ENCODE results near the gene CCS. TPM values are rescaled to one million over a fixed set of nuclear protein-coding genes. Genes with fewer than 3 reads are reported as not detected.

The CCS gene
- polyA plus RNA-seq, 5 donors: 69.4 to 95.7 (median 82.2) TPM

Other genes with a start within 250 kb of the CCS start
- gene BRMS1, start 248.1 kb upstream of the CCS start, polyA plus RNA-seq (ENCODE audit: insufficient read depth in 1 of 5, insufficient read length in 5 of 5, low replicate concordance in 1 of 5): 10 to 100 TPM; 21.8 to 32.5 (median 25.1) TPM
- gene B4GAT1, start 245.6 kb upstream of the CCS start, polyA plus RNA-seq (ENCODE audit: insufficient read depth in 1 of 5, insufficient read length in 5 of 5, low replicate concordance in 1 of 5): 10 to 100 TPM; 28.1 to 38.5 (median 31.5) TPM
- 10 to 100 TPM in 2 of 5 donors, 1 to 10 TPM in 3; 7.1 to 12.0 (median 9.5) TPM for gene SLC29A2, start 221.4 kb upstream of the CCS start, polyA plus RNA-seq (ENCODE audit: insufficient read depth in 1 of 5, insufficient read length in 5 of 5, low replicate concordance in 1 of 5)
- under 1 TPM; 0.14 to 0.38 (median 0.17) TPM for gene NPAS4, start 172.2 kb upstream of the CCS start, polyA plus RNA-seq (ENCODE audit: insufficient read depth in 1 of 5, insufficient read length in 5 of 5, low replicate concordance in 1 of 5)
- gene MRPL11, start 154.3 kb upstream of the CCS start, polyA plus RNA-seq (ENCODE audit: insufficient read depth in 1 of 5, insufficient read length in 5 of 5, low replicate concordance in 1 of 5): 10 to 100 TPM; 63.2 to 78.7 (median 73.0) TPM
- 1 to 10 TPM; 4.1 to 6.2 (median 4.6) TPM for gene PELI3, start 126.3 kb upstream of the CCS start, polyA plus RNA-seq (ENCODE audit: insufficient read depth in 1 of 5, insufficient read length in 5 of 5, low replicate concordance in 1 of 5)
- gene DPP3, start 112.8 kb upstream of the CCS start, polyA plus RNA-seq (ENCODE audit: insufficient read depth in 1 of 5, insufficient read length in 5 of 5, low replicate concordance in 1 of 5): 10 to 100 TPM; 13.5 to 25.4 (median 15.8) TPM
- gene BBS1, start 82.5 kb upstream of the CCS start, polyA plus RNA-seq (ENCODE audit: insufficient read depth in 1 of 5, insufficient read length in 5 of 5, low replicate concordance in 1 of 5): 10 to 100 TPM; 54.5 to 80.1 (median 58.5) TPM
- 1 to 10 TPM; 3.8 to 6.9 (median 5.7) TPM for gene ZDHHC24, start 47.1 kb upstream of the CCS start, polyA plus RNA-seq (ENCODE audit: insufficient read depth in 1 of 5, insufficient read length in 5 of 5, low replicate concordance in 1 of 5)
- gene ACTN3, start 46.3 kb upstream of the CCS start, polyA plus RNA-seq (ENCODE audit: insufficient read depth in 1 of 5, insufficient read length in 5 of 5, low replicate concordance in 1 of 5): 1 to 10 TPM in 1 of 5 donors, under 1 TPM in 1, not detected in 3; 0.24 to 3.8 TPM
- 10 to 100 TPM; 33.9 to 54.7 (median 51.8) TPM for gene CTSF, start 24.6 kb upstream of the CCS start, polyA plus RNA-seq (ENCODE audit: insufficient read depth in 1 of 5, insufficient read length in 5 of 5, low replicate concordance in 1 of 5)
- under 1 TPM; 0.10 to 0.18 (median 0.15) TPM for gene CCDC87, start 122 bp upstream of the CCS start, polyA plus RNA-seq (ENCODE audit: insufficient read depth in 1 of 5, insufficient read length in 5 of 5, low replicate concordance in 1 of 5)
- gene RBM14, start 23.4 kb downstream of the CCS start, polyA plus RNA-seq (ENCODE audit: insufficient read depth in 1 of 5, insufficient read length in 5 of 5, low replicate concordance in 1 of 5): 10 to 100 TPM; 69.2 to 90.3 (median 81.2) TPM
- gene RBM4, start 45.5 kb downstream of the CCS start, polyA plus RNA-seq (ENCODE audit: insufficient read depth in 1 of 5, insufficient read length in 5 of 5, low replicate concordance in 1 of 5): 100 to 1,000 TPM; 222 to 239 (median 232) TPM
- gene RBM4B, start 84.7 kb downstream of the CCS start, polyA plus RNA-seq (ENCODE audit: insufficient read depth in 1 of 5, insufficient read length in 5 of 5, low replicate concordance in 1 of 5): 10 to 100 TPM; 68.7 to 81.9 (median 76.5) TPM
- 10 to 100 TPM in 2 of 5 donors, 1 to 10 TPM in 3; 6.1 to 11.5 (median 8.2) TPM for gene SPTBN2, start 136.0 kb downstream of the CCS start, polyA plus RNA-seq (ENCODE audit: insufficient read depth in 1 of 5, insufficient read length in 5 of 5, low replicate concordance in 1 of 5)